ENCODE results near the gene PNPLA7. TPM values are rescaled to one million over a fixed set of nuclear protein-coding genes. Genes with fewer than 3 reads are reported as not detected.

The PNPLA7 gene
- total RNA-seq, 1 experiment from 2014 or later: 0.94 TPM

GRCh38 chr9:137462986-137463930 lies 86.9 kb downstream of the PNPLA7 start:
- DNase-seq (ENCODE audit: low spot score): no peak

- DNase-seq (ENCODE audit: low spot score): no peak
Observed at GRCh38 chr9:137462396-137462985, 87.7 kb downstream of the PNPLA7 start.

GRCh38 chr9:137461663-137462395 lies 88.4 kb downstream of the PNPLA7 start:
- no peak for DNase-seq (ENCODE audit: low spot score)

GRCh38 chr9:137461316-137461662 lies 88.9 kb downstream of the PNPLA7 start:
- DNase-seq (ENCODE audit: low spot score): no peak

- DNase-seq (ENCODE audit: low spot score): no peak
Observed at GRCh38 chr9:137460363-137461315, 89.6 kb downstream of the PNPLA7 start.

- no peak for DNase-seq (ENCODE audit: low spot score)
Observed at GRCh38 chr9:137459601-137460362, 90.4 kb downstream of the PNPLA7 start.

- DNase-seq (ENCODE audit: low spot score): peak; percentile 95
Observed at GRCh38 chr9:137459152-137459600, 91.0 kb downstream of the PNPLA7 start, which contains the start of gene NSMF. NSMF (minus strand) TSS chr9:137459334; CDS start chr9:137459102, 232 bp downstream.

GRCh38 chr9:137458194-137459151 lies 91.7 kb downstream of the PNPLA7 start:
- DNase-seq (ENCODE audit: low spot score): no peak

- DNase-seq (ENCODE audit: low spot score): no peak
Observed at GRCh38 chr9:137457406-137458193, 92.6 kb downstream of the PNPLA7 start.

GRCh38 chr9:137456864-137457405 lies 93.3 kb downstream of the PNPLA7 start:
- no peak for DNase-seq (ENCODE audit: low spot score)

- no peak for DNase-seq (ENCODE audit: low spot score)
Observed at GRCh38 chr9:137456061-137456863, 93.9 kb downstream of the PNPLA7 start.

GRCh38 chr9:137455359-137455991 lies 94.7 kb downstream of the PNPLA7 start:
- no peak for DNase-seq (ENCODE audit: low spot score)

- peak; percentile 61 for DNase-seq (ENCODE audit: low spot score)
Observed at GRCh38 chr9:137454597-137455358, 95.4 kb downstream of the PNPLA7 start.

GRCh38 chr9:137454145-137454596 lies 96.0 kb downstream of the PNPLA7 start:
- DNase-seq (ENCODE audit: low spot score): no peak

GRCh38 chr9:137453643-137454081 lies 96.5 kb downstream of the PNPLA7 start:
- DNase-seq (ENCODE audit: low spot score): no peak

Measured in HT-29 (cell line).